ENCODE measurements around the gene JPH4.

DNA sequence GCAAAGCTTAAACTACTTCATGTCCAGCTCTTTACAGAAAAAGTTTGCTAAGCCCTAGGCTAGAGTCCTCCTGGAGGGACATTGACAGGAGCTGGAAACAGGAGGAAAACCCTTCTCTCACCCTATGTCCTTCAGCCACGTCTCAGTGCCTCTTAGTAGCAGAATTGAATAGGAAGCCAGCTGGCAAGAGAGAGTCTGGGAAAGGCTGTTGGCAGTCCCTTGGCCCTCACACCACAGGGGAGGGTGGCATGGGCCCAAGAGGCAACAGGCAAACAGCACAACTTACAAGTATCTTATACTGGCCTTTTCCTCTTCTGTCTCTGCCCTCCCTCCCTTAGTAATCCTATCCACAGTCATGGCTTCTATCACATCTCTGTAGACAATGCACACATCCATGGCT, 29.9 kb upstream of the JPH4 start:
- TF ChIP-seq, protein P1, sequence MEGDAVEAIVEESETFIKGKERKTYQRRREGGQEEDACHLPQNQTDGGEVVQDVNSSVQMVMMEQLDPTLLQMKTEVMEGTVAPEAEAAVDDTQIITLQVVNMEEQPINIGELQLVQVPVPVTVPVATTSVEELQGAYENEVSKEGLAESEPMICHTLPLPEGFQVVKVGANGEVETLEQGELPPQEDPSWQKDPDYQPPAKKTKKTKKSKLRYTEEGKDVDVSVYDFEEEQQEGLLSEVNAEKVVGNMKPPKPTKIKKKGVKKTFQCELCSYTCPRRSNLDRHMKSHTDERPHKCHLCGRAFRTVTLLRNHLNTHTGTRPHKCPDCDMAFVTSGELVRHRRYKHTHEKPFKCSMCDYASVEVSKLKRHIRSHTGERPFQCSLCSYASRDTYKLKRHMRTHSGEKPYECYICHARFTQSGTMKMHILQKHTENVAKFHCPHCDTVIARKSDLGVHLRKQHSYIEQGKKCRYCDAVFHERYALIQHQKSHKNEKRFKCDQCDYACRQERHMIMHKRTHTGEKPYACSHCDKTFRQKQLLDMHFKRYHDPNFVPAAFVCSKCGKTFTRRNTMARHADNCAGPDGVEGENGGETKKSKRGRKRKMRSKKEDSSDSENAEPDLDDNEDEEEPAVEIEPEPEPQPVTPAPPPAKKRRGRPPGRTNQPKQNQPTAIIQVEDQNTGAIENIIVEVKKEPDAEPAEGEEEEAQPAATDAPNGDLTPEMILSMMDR (IDR thresholded peaks at IDR 0.05), result no peak
- TF ChIP-seq ZFX (IDR thresholded peaks at IDR 0.05; ENCODE audit: borderline replicate concordance), result no peak
